ENCODE measurements around the gene C22orf31.

DNA sequence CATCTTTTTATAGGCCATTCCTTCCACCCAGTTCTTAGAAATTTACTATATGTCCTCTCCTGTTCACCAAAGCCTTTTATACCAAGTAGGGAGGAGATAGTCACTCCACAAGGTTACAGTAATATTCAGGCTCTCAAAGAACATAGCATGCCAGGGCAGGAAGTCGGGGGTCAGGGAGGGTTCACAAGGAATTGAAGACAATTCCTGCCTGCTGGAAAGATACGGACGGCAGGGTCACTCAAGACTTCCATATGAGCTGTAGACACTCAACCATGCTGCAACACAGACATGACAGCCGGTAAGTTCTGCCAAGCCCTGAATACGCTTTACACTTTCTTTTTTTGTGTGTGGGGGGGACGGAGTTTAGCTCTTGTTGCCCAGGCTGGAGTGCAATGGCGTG is 700 bp downstream of the C22orf31 start:
- TF ChIP-seq, protein P1, sequence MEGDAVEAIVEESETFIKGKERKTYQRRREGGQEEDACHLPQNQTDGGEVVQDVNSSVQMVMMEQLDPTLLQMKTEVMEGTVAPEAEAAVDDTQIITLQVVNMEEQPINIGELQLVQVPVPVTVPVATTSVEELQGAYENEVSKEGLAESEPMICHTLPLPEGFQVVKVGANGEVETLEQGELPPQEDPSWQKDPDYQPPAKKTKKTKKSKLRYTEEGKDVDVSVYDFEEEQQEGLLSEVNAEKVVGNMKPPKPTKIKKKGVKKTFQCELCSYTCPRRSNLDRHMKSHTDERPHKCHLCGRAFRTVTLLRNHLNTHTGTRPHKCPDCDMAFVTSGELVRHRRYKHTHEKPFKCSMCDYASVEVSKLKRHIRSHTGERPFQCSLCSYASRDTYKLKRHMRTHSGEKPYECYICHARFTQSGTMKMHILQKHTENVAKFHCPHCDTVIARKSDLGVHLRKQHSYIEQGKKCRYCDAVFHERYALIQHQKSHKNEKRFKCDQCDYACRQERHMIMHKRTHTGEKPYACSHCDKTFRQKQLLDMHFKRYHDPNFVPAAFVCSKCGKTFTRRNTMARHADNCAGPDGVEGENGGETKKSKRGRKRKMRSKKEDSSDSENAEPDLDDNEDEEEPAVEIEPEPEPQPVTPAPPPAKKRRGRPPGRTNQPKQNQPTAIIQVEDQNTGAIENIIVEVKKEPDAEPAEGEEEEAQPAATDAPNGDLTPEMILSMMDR (conservative IDR thresholded peaks at IDR 0.05; ENCODE audit: low read depth in 2 of 2), result no peak
- TF ChIP-seq EZH2 (IDR thresholded peaks at IDR 0.05; ENCODE audit: low read depth, unreplicated experiment) (no peak), POLR2AphosphoS5 (IDR thresholded peaks at IDR 0.05; ENCODE audit: low read depth) (no peak), STAT1 (IDR thresholded peaks at IDR 0.05; ENCODE audit: unreplicated experiment) (no peak)
- TF ChIP-seq, protein P2, sequence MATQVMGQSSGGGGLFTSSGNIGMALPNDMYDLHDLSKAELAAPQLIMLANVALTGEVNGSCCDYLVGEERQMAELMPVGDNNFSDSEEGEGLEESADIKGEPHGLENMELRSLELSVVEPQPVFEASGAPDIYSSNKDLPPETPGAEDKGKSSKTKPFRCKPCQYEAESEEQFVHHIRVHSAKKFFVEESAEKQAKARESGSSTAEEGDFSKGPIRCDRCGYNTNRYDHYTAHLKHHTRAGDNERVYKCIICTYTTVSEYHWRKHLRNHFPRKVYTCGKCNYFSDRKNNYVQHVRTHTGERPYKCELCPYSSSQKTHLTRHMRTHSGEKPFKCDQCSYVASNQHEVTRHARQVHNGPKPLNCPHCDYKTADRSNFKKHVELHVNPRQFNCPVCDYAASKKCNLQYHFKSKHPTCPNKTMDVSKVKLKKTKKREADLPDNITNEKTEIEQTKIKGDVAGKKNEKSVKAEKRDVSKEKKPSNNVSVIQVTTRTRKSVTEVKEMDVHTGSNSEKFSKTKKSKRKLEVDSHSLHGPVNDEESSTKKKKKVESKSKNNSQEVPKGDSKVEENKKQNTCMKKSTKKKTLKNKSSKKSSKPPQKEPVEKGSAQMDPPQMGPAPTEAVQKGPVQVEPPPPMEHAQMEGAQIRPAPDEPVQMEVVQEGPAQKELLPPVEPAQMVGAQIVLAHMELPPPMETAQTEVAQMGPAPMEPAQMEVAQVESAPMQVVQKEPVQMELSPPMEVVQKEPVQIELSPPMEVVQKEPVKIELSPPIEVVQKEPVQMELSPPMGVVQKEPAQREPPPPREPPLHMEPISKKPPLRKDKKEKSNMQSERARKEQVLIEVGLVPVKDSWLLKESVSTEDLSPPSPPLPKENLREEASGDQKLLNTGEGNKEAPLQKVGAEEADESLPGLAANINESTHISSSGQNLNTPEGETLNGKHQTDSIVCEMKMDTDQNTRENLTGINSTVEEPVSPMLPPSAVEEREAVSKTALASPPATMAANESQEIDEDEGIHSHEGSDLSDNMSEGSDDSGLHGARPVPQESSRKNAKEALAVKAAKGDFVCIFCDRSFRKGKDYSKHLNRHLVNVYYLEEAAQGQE (IDR thresholded peaks at IDR 0.05; ENCODE audit: unreplicated experiment), result no peak
